MM.1S (cell line): ENCODE results near the gene MLPH.

Source experiments
- DNase-seq: peaks from one replicate; pipeline ENCODE4 v3.0.0-alpha.2; 2015
- H2AFZ ChIP-seq: fragments of 300-600 bp; sonication (generic); 2 replicates; pipeline ENCODE4 v1.6.0; 2016; ENCODE audit warnings: antibody characterized with exemption, low read length
- H3F3A ChIP-seq: fragments of 300-600 bp; sonication (generic); 2 replicates; pipeline ENCODE4 v1.6.1; 2016; ENCODE audit warnings: mild to moderate bottlenecking, antibody characterized with exemption, low read length, moderate library complexity, mixed read lengths; ENCODE audit not compliant: insufficient read depth
- H3K27ac ChIP-seq: fragments of 300-600 bp; sonication (generic); 2 replicates; pipeline ENCODE4 v1.5.1; 2016; ENCODE audit warnings: mild to moderate bottlenecking, low read length
- H3K27me3 ChIP-seq: fragments of 300-600 bp; sonication (generic); replicated peaks from 2 replicates; pipeline ENCODE4 v1.6.0; 2016; ENCODE audit warnings: low read length; ENCODE audit not compliant: insufficient read depth
- H3K36me3 ChIP-seq: fragments of 300-600 bp; sonication (generic); replicated peaks from 2 replicates; pipeline ENCODE4 v1.6.1; 2016; ENCODE audit warnings: mild to moderate bottlenecking, low read length, mixed read lengths; ENCODE audit not compliant: insufficient read depth
- H3K4me1 ChIP-seq: fragments of 300-600 bp; sonication (generic); 2 replicates; pipeline ENCODE4 v1.6.1; 2016; ENCODE audit warnings: low read length, mixed read lengths
- H3K4me2 ChIP-seq: fragments of 300-600 bp; sonication (generic); 2 replicates; pipeline ENCODE4 v1.6.0; 2016; ENCODE audit warnings: low read depth, low read length
- H3K4me3 ChIP-seq: fragments of 300-600 bp; sonication (generic); 2 replicates; pipeline ENCODE4 v1.5.1; 2016; ENCODE audit warnings: low read length, mixed read lengths
- H3K79me2 ChIP-seq: fragments of 300-600 bp; sonication (generic); 2 replicates; pipeline ENCODE4 v1.6.1; 2016; ENCODE audit warnings: mixed run types, low read length, mixed read lengths
- H3K9ac ChIP-seq: fragments of 300-600 bp; sonication (generic); 2 replicates; pipeline ENCODE4 v1.6.1; 2016; ENCODE audit warnings: low read length, mixed read lengths
- H3K9me2 ChIP-seq: fragments of 300-600 bp; sonication (generic); replicated peaks from 2 replicates; pipeline ENCODE4 v1.6.1; 2016; ENCODE audit warnings: mild to moderate bottlenecking, low read length, mixed read lengths; ENCODE audit not compliant: insufficient read depth
- H3K9me3 ChIP-seq: fragments of 300-600 bp; sonication (generic); replicated peaks from 2 replicates; pipeline ENCODE4 v1.6.1; 2016; ENCODE audit warnings: mild to moderate bottlenecking, low read length, mixed read lengths; ENCODE audit not compliant: insufficient read depth
- H4K20me1 ChIP-seq: fragments of 300-600 bp; sonication (generic); 2 replicates; pipeline ENCODE4 v1.6.1; 2016; ENCODE audit warnings: mild to moderate bottlenecking, low read length, moderate library complexity, mixed read lengths; ENCODE audit not compliant: insufficient read depth
- EZH2 ChIP-seq: fragments of 300-600 bp; sonication (generic); optimal IDR thresholded peaks from 2 replicates; pipeline ENCODE3; 2017; ENCODE audit warnings: low read depth, mild to moderate bottlenecking, antibody characterized with exemption, low read length, mixed read lengths
- EZH2phosphoT487 ChIP-seq: fragments of 300-600 bp; sonication (generic); IDR thresholded peaks from 2 replicates; pipeline ENCODE4 v1.6.1; 2018; ENCODE audit warnings: antibody characterized with exemption, low read length
- TF ChIP-seq, protein P1 (sequence below): fragments of 300-600 bp; sonication (generic); IDR thresholded peaks from 2 replicates; pipeline ENCODE4 v1.5.1; 2016; ENCODE audit warnings: antibody characterized with exemption, low read length, mixed read lengths

MLPH gene

DNA sequence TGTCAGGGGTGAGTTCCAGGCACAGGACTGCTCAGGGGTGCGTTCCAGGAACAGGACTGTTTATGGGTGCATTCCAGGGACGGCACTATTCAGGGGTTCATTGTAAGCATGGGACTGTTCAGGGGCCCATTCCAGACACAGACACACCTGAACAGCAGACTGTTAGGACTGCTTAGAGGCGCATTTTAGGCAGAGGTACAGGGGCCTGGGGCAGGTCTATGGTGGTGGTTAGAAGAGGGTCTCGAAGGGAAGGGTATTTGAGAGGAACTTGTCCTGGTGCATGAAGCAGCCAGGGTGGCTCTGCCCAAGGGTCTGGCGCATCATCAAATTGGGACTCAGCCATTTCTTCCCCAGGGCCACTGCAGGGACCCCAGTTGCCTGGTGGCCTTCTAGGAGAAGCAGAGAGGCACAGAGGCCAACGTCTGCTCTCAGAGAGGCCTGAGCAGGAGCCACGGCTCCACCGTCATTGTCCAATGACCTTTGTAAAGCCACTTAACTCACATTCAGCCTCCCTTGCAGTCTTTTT lies 14.8 kb upstream of the MLPH start:
- no peaks in the 10 kb centered on the region for H3K9me3 ChIP-seq
- H3K27ac ChIP-seq: no peak overlapping the region
- H2AFZ ChIP-seq: no peak overlapping the region
- H3K79me2 ChIP-seq: no peaks in the 10 kb centered on the region
- H3K9ac ChIP-seq: no peak overlapping the region
- H3K4me1 ChIP-seq: no peaks in the 10 kb centered on the region; the same call in 1 of the 2 replicates
- no peak for DNase-seq
- H3K9me2 ChIP-seq: no peaks in the 10 kb centered on the region
- H3K36me3 ChIP-seq: no peaks in the 10 kb centered on the region
- H3K4me2 ChIP-seq: no peak overlapping the region
- H3K4me3 ChIP-seq: no peak overlapping the region
- no peaks in the 10 kb centered on the region; the same call in 1 of the 2 replicates for H3K27me3 ChIP-seq
- TF ChIP-seq EZH2phosphoT487: no peak
- TF ChIP-seq EZH2: no peak
- TF ChIP-seq, protein P1, sequence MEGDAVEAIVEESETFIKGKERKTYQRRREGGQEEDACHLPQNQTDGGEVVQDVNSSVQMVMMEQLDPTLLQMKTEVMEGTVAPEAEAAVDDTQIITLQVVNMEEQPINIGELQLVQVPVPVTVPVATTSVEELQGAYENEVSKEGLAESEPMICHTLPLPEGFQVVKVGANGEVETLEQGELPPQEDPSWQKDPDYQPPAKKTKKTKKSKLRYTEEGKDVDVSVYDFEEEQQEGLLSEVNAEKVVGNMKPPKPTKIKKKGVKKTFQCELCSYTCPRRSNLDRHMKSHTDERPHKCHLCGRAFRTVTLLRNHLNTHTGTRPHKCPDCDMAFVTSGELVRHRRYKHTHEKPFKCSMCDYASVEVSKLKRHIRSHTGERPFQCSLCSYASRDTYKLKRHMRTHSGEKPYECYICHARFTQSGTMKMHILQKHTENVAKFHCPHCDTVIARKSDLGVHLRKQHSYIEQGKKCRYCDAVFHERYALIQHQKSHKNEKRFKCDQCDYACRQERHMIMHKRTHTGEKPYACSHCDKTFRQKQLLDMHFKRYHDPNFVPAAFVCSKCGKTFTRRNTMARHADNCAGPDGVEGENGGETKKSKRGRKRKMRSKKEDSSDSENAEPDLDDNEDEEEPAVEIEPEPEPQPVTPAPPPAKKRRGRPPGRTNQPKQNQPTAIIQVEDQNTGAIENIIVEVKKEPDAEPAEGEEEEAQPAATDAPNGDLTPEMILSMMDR: no peak
- no peaks in the 10 kb centered on the region for H4K20me1 ChIP-seq
- H3F3A ChIP-seq: no peaks in the 10 kb centered on the region

DNA sequence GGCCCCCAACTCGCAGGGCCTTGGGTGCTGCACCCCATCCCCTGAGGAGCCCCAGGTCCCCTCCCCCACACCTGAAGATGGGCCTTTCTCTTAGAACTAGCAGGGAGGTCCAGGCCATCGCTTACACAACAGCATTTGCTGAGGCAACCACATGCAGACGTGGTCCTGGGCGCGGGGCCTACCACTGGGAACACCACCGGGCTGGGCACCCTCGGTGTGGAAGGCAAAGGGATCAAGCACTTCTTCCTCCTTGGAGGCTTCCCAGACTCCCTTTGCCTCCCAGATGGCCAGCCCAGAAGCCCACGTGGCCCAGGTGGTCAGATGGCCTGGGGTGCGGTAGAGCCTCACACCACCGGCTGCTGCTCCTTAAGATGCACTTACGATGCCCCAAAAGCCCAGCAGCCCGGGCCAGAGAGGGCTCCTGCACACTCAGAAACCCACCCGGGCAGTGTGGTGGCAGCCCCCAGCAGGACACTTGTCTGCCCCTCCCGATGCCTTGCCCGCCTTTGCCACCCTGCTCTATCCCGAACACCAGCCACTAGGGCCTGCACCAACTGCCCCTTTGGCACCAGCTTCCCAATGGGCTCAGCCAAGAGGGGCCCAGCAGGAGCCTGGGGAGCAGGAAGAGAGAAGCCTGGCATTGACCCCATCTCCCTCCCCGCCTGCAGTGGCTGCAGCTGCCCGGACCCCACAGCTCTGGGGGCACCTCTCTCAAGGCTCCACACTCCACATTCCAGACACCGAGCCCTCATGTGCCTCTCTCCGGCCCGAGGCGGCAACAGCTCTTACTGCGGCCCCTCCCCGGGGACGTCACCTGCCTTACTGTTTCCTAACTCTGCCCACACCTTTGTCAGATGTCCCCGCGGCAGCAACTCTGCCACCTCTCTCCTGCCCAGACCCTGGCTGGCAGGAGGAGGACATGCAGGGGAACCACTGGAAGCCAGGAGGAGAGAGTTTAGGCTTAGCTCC lies 13.9 kb upstream of the MLPH start:
- H2AFZ ChIP-seq: no peak overlapping the region
- H3K36me3 ChIP-seq: no peaks in the 10 kb centered on the region
- no peak overlapping the region for H3K9ac ChIP-seq
- no peak overlapping the region for H3K4me2 ChIP-seq
- no peaks in the 10 kb centered on the region; the same call in 1 of the 2 replicates for H3K4me1 ChIP-seq
- no peaks in the 10 kb centered on the region for H3K79me2 ChIP-seq
- H3K9me3 ChIP-seq: no peaks in the 10 kb centered on the region
- H4K20me1 ChIP-seq: no peaks in the 10 kb centered on the region
- H3K4me3 ChIP-seq: no peak overlapping the region
- DNase-seq: no peak
- no peaks in the 10 kb centered on the region for H3K9me2 ChIP-seq
- TF ChIP-seq, protein P1: no peak
- TF ChIP-seq EZH2phosphoT487: no peak
- H3K27me3 ChIP-seq: no peaks in the 10 kb centered on the region; the same call in 1 of the 2 replicates
- H3F3A ChIP-seq: no peaks in the 10 kb centered on the region
- no peak overlapping the region for H3K27ac ChIP-seq

DNA sequence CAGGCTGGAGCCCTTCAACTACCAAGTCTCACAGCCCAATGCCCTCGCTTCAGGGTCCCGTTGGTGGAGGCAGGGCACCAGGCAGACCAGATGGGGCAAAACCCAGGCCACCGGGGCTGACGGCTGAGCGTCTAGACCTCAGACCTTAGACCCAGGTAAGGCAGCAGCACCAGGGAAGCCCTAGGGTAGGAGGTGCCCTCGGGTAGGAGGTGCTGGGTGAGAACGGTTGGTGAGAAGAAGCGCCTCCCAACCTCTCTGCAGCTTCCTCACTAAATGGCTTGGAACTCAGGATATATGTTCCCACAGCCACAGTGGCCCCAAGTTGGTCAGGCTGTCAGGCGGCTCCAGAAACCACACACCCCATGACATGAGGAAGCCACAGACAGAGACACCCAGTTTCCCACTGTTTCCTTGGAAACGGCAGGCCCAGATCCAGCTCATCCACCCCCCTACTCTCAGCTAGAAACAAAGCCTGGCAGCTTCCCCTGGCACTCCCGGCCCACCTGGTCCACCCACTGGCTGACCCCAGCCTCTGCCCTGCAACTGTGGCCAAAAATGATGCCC lies 13.1 kb upstream of the MLPH start:
- H3K9ac ChIP-seq: no peak overlapping the region
- H3K4me3 ChIP-seq: no peak overlapping the region
- H2AFZ ChIP-seq: no peak overlapping the region
- no peaks in the 10 kb centered on the region for H3K9me2 ChIP-seq
- DNase-seq: no peak
- H3F3A ChIP-seq: no peaks in the 10 kb centered on the region
- no peaks in the 10 kb centered on the region for H4K20me1 ChIP-seq
- no peaks in the 10 kb centered on the region; the same call in 1 of the 2 replicates for H3K27me3 ChIP-seq
- H3K4me1 ChIP-seq: no peaks in the 10 kb centered on the region; the same call in 1 of the 2 replicates
- H3K27ac ChIP-seq: no peak overlapping the region
- H3K36me3 ChIP-seq: no peaks in the 10 kb centered on the region
- TF ChIP-seq EZH2phosphoT487 (no peak), EZH2 (no peak)
- TF ChIP-seq, protein P1: no peak
- no peak overlapping the region for H3K4me2 ChIP-seq
- no peaks in the 10 kb centered on the region for H3K9me3 ChIP-seq
- H3K79me2 ChIP-seq: no peaks in the 10 kb centered on the region
